GM12872 (cell line): ENCODE results near the gene PAK4.

Experiments
- TF ChIP-seq, protein P1 (sequence below): IDR thresholded peaks from 3 replicates; pipeline ENCODE4 v1.5.1; 2011; ENCODE audit warnings: low read depth, mild to moderate bottlenecking, low read length, moderate library complexity; ENCODE audit not compliant: insufficient read depth

PAK4 gene

GRCh38 chr19:39157275-39157996 lies 31.9 kb downstream of the PAK4 start:
- TF ChIP-seq, protein P1, sequence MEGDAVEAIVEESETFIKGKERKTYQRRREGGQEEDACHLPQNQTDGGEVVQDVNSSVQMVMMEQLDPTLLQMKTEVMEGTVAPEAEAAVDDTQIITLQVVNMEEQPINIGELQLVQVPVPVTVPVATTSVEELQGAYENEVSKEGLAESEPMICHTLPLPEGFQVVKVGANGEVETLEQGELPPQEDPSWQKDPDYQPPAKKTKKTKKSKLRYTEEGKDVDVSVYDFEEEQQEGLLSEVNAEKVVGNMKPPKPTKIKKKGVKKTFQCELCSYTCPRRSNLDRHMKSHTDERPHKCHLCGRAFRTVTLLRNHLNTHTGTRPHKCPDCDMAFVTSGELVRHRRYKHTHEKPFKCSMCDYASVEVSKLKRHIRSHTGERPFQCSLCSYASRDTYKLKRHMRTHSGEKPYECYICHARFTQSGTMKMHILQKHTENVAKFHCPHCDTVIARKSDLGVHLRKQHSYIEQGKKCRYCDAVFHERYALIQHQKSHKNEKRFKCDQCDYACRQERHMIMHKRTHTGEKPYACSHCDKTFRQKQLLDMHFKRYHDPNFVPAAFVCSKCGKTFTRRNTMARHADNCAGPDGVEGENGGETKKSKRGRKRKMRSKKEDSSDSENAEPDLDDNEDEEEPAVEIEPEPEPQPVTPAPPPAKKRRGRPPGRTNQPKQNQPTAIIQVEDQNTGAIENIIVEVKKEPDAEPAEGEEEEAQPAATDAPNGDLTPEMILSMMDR, result no peak

DNA sequence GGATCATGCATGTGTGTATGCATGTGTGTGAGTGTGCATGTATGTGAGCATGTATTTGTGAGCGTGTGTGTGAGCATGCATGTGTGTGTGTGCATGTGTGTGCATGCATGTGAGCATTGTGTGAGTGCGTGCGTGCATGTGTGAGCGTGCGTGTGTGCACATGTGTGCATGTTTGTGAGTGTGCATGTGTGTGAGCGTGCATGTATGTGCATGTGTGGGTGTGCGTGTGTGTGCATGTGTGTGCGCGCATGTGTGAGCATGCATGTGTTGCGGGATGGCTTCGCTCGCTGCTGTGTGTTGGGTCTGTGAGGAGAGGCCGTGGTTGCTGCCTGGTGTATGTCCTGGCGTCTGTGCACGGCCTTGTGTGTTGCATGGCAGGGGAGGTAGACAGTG lies 32.4 kb downstream of the PAK4 start:
- TF ChIP-seq, protein P1, result no peak

DNA sequence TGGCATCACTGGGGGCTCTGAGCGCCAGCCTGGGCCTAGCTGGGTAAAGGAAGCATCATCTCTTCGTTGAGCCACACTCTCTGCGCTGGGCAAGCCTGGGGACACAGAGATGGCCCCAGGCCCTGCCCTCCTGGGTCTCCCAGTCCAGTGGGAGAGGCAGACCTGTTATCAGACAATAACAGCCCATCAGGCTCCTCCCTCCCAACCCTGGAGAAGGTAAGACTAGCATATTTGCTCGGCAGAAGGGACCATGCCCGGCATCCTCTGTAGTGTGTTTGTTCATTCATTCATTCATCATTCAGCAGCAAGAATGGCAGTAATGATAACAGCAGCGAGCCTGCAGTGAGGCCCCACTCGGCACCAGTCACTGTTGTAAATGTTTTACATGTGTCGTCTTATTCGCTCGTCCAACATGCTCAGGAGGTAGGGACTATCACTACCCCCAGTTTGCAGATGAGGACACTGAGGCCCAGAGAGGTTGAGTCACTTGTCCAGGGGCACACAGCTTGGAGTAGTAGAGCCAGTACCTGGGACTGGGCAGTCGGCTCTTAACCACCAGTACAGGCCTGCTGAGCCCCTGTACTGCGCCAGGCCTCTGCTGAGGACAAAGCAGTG lies 33.2 kb downstream of the PAK4 start:
- TF ChIP-seq, protein P1, result no peak

DNA sequence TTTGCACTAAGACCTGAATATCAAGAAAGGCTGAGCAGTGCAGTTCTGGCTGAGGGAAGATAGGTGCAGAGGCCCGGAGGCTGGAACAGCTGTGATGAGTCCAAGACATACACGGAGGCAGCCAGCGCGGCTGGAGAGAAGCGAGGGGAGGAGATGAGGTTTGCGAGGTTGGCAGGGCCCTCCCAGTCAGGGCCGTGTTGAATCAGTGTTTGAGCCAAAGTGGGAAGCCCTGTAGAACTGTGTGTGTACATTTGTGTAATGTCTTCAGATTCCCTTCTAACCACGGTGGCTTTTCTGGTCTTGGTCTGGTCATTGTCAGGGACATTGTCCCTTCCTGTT lies 34.9 kb downstream of the PAK4 start:
- TF ChIP-seq, protein P1, result no peak

DNA sequence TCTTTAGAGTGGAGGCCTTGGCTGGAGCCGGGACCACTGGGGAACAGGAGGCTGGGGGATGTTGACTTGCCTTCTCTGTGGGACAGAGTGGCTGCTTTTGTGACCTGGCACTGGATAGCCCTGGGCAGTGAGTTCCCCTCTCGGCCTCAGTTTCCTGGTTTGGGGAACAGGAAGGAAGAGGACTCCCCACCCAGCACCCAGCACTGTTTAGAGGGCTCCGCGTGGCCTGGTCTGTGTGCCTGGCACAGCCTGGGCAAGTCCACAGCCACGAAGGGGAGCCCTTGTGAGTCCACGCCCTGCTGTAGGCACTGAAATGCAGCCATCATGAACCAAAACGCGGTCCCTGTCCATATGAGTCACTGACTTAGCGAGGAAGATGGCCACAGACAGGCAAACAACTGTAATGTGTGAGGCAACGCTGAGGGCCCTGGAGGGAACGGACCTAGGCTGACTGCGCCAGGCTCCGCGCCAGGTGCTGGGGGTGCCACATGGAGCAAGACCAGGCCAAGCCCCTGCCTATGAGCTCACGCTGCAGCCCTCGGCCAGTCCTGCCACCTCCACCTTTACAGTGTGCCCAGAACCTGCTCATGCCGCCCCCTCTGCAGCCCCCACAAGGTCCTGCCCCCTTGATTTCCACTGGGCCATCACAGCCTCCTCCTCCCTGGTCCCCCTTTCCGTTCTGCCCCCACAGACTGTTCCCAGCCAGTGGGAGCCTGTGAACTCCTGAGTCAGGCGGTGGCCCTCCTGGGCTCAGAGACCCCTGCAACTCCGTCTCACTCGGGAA lies 35.5 kb downstream of the PAK4 start:
- TF ChIP-seq, protein P1, result no peak

DNA sequence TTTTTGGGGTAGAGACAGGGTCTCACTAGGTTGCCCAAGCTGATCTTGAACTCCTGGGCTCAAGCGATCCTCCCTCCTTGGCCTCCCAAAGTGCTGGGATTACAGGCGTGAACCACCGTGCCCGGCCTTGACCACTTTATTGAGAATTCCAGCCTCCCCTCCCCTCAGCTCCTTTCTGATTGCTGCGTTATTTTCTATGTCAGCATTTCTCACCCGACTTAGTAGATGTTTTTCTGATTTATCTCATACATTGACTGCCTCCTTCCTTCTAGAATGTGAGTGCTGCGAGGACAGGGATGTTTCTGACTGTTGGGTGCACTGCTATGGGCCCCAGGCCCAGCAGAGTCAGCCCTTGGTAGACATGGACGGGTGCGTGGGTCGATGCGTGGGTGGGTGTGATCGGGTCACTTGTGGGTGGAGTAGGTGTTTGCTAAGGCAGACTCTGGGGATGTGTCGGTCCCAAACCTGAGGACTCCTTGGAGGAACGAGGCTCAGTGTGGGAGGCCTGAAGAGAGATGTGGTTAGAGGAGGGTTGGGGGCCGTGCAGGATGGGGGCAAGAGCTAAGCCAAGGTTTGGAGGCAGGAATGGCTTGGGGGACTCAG lies 37.0 kb downstream of the PAK4 start:
- TF ChIP-seq, protein P1, result no peak

DNA sequence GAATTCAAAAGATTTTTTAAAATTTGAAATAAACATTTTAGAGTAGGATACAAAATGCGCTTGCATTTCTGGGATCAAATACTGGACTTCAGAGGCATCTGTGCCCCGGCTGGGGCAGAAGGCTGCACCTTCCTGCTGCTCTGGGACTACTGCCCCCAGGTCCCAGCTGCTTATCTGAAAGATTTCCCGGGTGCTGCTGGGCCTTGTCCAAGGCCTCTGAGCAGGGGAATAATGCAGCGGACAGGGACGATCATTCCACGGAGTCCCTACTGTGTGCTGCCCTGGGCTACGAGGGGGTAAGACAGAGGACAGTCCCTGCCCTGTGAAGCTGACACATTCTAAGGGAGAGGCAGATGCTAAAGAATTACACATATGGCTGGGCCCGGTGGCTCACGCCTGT lies 38.0 kb downstream of the PAK4 start:
- TF ChIP-seq, protein P1, result no peak
